ENCODE measurements around the gene COL5A1. TPM values are rescaled to one million over a fixed set of nuclear protein-coding genes. Genes with fewer than 3 reads are reported as not detected.

Gene COL5A1
- total and polyA plus RNA-seq, 2 donors (not counting 1 experiment from before 2014, with no cell fraction given) = 72.8 to 109 TPM

GRCh38 chr9:134639994-134640393, 1.6 kb upstream of the COL5A1 start:
- H4K20me1 ChIP-seq (ENCODE audit: control insufficient read depth, extremely low read depth, insufficient read depth, low read length) = no peaks in the 10 kb centered on the region
- DNase-seq (ENCODE audit: low read depth in 2 of 2) = no peak
- H3K4me3 ChIP-seq (replicated peaks in 1 of 4; ENCODE audit: control extremely low read depth in 1 of 4, insufficient read depth in 1 of 4, low read depth in 3 of 4, low read length in 4 of 4) = no peak overlapping the region
- no peaks in the 10 kb centered on the region for H3K9me3 ChIP-seq (ENCODE audit: control insufficient read depth, insufficient read depth, low read depth, low read length)
- no peaks in the 10 kb centered on the region for H3K27me3 ChIP-seq (ENCODE audit: control insufficient read depth, insufficient read depth, low read length)
- H3K4me1 ChIP-seq (ENCODE audit: control insufficient read depth, extremely low read depth, insufficient read depth, low read length) = peaks cover 5% of the 10 kb centered on the region
- H3K4me2 ChIP-seq (ENCODE audit: extremely low read depth, insufficient read depth, low read length) = no peak overlapping the region
- H3K9ac ChIP-seq (ENCODE audit: insufficient read depth, low read length) = no peak overlapping the region
- H2AFZ ChIP-seq (ENCODE audit: low read length) = no peak overlapping the region
- no peaks in the 10 kb centered on the region for H3K36me3 ChIP-seq (ENCODE audit: control insufficient read depth, insufficient read depth, low read length)
- no peak overlapping the region for H3K27ac ChIP-seq (ENCODE audit: insufficient read depth, low read length)
- TF ChIP-seq EZH2 (IDR thresholded peaks at IDR 0.05; ENCODE audit: low read length, missing control alignments) (no peak), CTCF (conservative IDR thresholded peaks at IDR 0.05 in 1 of 2, IDR thresholded peaks at IDR 0.05 in 1 of 2; ENCODE audit: low read depth in 1 of 2, low read length in 2 of 2) (no peak)
- H3K79me2 ChIP-seq (ENCODE audit: control insufficient read depth, insufficient read depth, low read length) = peaks cover 15% of the 10 kb centered on the region

GRCh38 chr9:134640506-134641172, 964 bp upstream of the COL5A1 start:
- H3K79me2 ChIP-seq (ENCODE audit: control insufficient read depth, insufficient read depth, low read length) = peaks cover 20% of the 10 kb centered on the region
- no peak for DNase-seq (ENCODE audit: low read depth in 2 of 2)
- no peaks in the 10 kb centered on the region for H3K36me3 ChIP-seq (ENCODE audit: control insufficient read depth, insufficient read depth, low read length)
- H3K9me3 ChIP-seq (ENCODE audit: control insufficient read depth, insufficient read depth, low read depth, low read length) = no peaks in the 10 kb centered on the region
- no peak overlapping the region for H2AFZ ChIP-seq (ENCODE audit: low read length)
- peak overlapping the region; percentile 77 for H3K27ac ChIP-seq (ENCODE audit: insufficient read depth, low read length)
- H3K9ac ChIP-seq (ENCODE audit: insufficient read depth, low read length) = no peak overlapping the region
- peak overlapping the region in 2 of 4 experiments; percentile 30 to 92 for H3K4me3 ChIP-seq (replicated peaks in 1 of 4; ENCODE audit: control extremely low read depth in 1 of 4, insufficient read depth in 1 of 4, low read depth in 3 of 4, low read length in 4 of 4)
- no peaks in the 10 kb centered on the region for H3K27me3 ChIP-seq (ENCODE audit: control insufficient read depth, insufficient read depth, low read length)
- peaks cover 10% of the 10 kb centered on the region for H3K4me1 ChIP-seq (ENCODE audit: control insufficient read depth, extremely low read depth, insufficient read depth, low read length)
- H4K20me1 ChIP-seq (ENCODE audit: control insufficient read depth, extremely low read depth, insufficient read depth, low read length) = no peaks in the 10 kb centered on the region
- TF ChIP-seq EZH2 (IDR thresholded peaks at IDR 0.05; ENCODE audit: low read length, missing control alignments) (no peak), CTCF (conservative IDR thresholded peaks at IDR 0.05 in 1 of 2, IDR thresholded peaks at IDR 0.05 in 1 of 2; ENCODE audit: low read depth in 1 of 2, low read length in 2 of 2) (no peak)
- H3K4me2 ChIP-seq (ENCODE audit: extremely low read depth, insufficient read depth, low read length) = peak overlapping the region; percentile 85

GRCh38 chr9:134641990-134642384, 384 bp downstream of the COL5A1 start:
- H4K20me1 ChIP-seq (ENCODE audit: control insufficient read depth, extremely low read depth, insufficient read depth, low read length) = no peaks in the 10 kb centered on the region
- peak overlapping the region; percentile 60 for H3K4me2 ChIP-seq (ENCODE audit: extremely low read depth, insufficient read depth, low read length)
- no peak for TF ChIP-seq CTCF (conservative IDR thresholded peaks at IDR 0.05 in 1 of 2, IDR thresholded peaks at IDR 0.05 in 1 of 2; ENCODE audit: low read depth in 1 of 2, low read length in 2 of 2)
- H3K4me3 ChIP-seq (replicated peaks in 1 of 4; ENCODE audit: control extremely low read depth in 1 of 4, insufficient read depth in 1 of 4, low read depth in 3 of 4, low read length in 4 of 4) = peak overlapping the region; percentile 55 to 92 (median 77)
- H2AFZ ChIP-seq (ENCODE audit: low read length) = no peak overlapping the region
- no peaks in the 10 kb centered on the region for H3K27me3 ChIP-seq (ENCODE audit: control insufficient read depth, insufficient read depth, low read length)
- peaks cover 5% of the 10 kb centered on the region for H3K36me3 ChIP-seq (ENCODE audit: control insufficient read depth, insufficient read depth, low read length)
- H3K9ac ChIP-seq (ENCODE audit: insufficient read depth, low read length) = peak overlapping the region; percentile 84
- DNase-seq (ENCODE audit: low read depth in 2 of 2) = no peak
- H3K4me1 ChIP-seq (ENCODE audit: control insufficient read depth, extremely low read depth, insufficient read depth, low read length) = peaks cover 20% of the 10 kb centered on the region
- H3K27ac ChIP-seq (ENCODE audit: insufficient read depth, low read length) = peak overlapping the region; percentile 77
- H3K79me2 ChIP-seq (ENCODE audit: control insufficient read depth, insufficient read depth, low read length) = peaks cover 33% of the 10 kb centered on the region
- H3K9me3 ChIP-seq (ENCODE audit: control insufficient read depth, insufficient read depth, low read depth, low read length) = no peaks in the 10 kb centered on the region

Data from fibroblast of lung (primary cell).